ENCODE data around the gene TRIM13.
A peak's percentile ranks its signal among the peaks of the same experiment; 100 is the strongest.
"Not testable (repeated sequence)": the region's sequence is repeated elsewhere in the genome, so short reads cannot be mapped to it uniquely, and the experiment has no call there.

Gene TRIM13, protein sequence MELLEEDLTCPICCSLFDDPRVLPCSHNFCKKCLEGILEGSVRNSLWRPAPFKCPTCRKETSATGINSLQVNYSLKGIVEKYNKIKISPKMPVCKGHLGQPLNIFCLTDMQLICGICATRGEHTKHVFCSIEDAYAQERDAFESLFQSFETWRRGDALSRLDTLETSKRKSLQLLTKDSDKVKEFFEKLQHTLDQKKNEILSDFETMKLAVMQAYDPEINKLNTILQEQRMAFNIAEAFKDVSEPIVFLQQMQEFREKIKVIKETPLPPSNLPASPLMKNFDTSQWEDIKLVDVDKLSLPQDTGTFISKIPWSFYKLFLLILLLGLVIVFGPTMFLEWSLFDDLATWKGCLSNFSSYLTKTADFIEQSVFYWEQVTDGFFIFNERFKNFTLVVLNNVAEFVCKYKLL

DNA sequence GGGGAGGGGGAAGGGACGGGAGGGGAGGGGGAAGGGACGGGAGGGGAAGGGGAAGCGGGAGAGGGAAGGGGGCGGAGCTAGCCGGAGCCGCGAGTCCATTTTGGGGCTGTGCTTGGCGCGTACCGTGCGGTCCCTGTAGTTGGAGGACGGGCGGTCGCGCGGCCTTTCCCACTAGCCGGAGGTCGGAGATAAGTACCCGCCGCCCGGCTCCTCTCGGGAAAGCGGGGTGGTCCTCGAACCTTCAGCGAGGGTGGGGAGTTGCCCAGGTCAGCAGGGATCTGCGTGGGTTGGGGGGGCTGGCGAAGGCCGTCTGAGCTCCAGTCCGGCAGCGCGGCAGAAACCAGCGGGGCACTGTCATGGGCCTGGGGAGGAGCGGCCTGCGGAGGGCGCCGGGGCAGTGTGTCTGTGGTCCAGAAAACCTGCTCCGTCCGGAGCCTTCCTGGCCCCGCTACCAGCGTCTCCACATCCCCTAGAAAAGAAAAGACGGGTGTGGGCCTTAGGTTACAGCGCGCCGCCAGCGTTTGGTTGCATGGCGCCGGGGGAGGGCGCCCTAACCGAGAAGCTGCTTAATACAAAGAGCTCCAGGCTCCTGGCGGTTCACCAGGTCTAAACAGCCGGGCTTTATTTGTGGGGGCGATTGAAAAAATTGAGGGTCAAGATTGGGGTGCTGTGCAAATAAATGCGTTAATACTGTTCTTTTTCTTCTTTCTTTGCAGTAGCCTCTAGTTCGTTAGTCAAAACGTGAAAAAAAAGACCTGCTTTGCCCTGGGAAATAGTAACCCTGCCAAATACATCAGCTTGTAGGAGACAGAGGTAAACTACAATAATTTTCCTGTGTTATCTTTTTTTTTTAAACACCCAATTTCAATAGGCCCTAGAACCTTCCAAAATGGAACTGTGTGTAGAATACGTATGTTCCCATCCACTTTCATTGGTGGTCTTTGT, at the start of gene TRIM13:
Gene TRIM13, plus strand, starts transcription at position 92 of the 945 bp plus-strand sequence. CDS start 14,899 bp downstream, outside the sequence.
- peak; percentile 61 to 80 for DNase-seq

DNA sequence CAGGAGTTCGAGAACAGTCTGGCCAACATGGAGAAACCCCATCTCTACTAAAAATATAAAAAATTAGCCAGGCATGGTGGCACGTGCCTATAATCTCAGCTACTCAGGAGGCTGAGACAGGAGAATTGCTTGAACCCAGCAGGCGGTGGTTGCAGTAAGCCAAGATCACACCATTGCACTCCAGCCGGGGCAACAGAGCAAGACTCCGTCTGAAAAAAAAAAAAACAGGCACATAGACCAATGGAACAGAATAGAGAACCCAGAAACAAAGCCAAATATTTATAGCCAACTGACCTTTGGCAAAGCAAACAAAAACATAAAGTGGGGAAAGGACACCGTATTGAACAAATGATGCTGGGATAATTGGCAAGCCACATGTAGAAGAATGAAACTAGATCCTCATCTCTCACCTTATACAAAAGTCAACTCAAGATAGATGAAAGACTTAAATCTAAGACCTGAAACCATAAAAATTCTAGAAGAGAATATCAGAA, 48.0 kb upstream of the TRIM13 start:
- not testable (repeated sequence) for DNase-seq

DNA sequence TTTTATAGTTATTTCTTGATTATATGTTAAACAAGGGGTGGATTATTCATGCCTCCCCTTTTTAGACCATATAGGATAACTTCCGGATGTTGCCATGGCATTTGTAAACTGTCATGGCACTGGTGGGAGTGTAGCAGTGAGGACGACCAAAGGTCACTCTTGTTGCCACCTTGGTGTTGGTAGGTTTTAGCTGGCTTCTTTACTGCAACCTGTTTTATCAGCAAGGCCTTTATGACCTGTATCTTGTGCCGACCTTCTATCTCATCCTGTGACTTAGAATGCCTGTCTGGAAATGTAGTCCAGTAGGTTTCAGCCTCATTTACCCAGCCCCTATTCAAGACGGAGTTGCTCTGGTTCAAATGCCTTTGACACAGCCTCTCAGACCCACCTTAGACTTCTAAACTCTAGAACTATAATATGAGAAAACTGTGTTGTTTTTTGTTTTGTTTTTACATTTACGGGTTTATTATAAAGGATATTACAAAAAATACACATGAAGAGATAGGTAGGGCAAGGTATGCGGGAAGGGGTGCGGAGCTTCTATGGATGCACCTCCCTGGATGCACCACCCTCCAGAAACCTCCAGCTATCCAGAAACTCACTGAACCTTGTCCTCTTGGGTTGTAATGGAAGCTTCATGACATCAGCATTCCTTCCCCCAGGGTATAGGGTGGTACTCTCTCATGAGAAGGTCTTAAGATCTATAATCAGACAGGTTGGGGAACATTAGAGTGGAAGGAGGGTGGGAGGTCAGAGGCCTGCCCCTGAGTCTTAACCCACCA, 44.9 kb upstream of the TRIM13 start:
- no peak for DNase-seq

DNA sequence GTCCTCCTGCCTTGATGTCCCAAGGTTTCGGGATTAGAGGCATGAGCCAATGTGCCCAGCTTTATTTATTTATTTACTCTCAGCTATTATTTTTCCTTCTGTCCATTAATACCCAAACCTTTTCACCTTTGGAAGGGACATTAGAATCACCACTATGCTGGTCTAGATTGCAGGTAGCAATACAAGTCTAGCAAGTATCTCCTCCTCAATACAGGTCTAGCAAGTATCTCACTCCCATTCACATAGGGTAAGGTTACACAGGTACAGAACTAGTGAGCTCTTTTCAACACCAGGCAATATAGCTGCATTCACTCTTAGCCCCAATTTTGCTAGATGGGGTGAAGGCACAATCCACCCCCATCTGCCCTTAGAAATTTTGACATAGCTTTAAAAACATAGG, 43.3 kb upstream of the TRIM13 start:
- DNase-seq = no peak

DNA sequence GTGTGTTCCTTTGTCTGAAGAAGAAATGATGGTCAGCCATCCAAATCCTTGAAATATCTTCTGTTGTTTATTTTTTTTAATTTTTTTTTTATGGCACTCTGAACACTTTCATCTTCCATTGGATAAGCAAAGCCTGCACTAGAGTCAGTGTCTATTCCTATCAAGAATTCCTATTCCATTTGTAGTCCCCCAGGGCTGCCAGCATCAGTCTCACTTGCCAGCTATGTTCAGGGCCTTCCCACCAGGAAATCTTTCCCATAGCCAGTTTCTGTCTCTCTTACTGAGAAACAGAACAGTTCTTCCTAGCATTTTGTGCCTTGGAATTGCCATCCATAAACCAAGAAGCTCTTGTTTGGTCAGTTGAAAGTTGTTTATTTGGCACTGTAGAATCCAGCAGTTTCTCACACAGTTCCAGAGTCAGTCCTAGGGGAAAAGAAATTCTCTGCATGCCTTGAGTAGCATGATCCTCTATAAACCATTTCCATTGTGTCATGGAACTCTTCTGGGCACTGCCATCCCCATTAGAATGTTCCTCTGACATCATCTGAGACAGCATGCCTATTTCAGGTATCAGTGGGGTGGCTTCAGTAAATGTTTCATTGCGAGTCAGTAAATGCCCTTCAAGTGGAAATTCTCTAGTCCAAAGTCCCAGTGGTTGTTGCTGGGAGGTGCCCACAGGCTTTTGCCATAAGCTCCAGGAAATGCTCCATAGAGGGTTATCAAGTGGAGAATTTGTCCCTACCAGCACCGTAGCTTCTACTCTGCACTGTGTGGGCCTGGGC, 42.0 kb upstream of the TRIM13 start:
- DNase-seq = no peak

DNA sequence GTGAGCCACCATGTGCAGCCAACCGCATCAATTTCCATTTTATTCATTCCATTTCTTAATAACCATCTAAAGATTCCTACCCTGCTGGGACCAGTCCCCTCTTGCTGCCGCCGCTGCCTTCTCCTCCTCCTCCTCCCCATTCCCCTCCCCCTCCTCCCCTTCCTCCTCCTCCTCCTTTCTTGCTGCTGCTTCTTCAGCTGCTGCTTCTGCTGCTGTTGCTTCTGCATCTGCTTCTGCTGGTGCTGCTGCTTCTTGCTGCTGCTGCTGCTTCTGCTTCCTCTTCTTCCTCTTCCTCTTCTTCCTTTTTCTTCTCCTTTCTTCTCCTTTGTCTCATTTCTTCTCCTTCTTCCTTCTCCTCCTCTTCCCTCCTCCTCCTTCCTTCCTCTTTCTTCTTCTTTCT, 40.7 kb upstream of the TRIM13 start:
- no peak for DNase-seq

DNA sequence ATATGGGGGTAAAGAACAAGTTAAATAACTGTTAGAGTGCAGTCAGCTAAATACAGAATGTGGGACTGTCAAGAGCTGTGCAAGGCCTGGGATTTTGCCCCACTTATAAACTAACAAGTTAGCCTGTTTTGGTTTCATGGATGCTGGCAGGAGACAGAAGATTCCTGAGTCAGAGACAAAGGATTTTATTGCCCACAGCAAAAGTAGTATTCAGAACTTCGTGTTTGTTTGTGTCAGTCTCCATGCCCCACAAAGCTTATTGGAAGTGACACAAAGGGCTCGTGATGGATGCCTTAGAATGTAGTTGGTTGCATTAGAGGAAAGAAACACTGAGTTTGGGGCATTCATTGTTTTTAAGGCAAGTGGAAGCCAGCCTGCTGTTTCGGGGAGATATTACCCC, 38.5 kb upstream of the TRIM13 start:
- no peak for DNase-seq

DNA sequence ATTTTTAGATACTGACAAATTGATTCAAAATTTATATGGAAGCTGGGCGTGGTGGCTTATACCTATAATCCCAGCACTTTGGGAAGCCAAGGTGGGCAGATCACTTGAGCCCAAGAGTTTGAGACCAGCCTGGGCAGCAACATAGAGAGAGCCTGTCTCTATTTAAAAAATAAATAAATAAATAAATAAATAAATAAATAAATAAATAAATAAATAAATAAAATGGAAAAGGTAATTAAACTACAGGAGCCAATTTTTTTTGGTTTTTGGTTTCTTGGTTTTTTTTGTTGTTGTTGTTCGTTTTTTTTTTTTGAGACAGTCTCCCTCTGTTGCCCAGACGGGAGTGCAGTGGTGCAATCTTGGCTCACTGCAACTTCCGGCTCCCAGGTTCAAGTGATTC, 29.4 kb upstream of the TRIM13 start:
- no peak for DNase-seq

DNA sequence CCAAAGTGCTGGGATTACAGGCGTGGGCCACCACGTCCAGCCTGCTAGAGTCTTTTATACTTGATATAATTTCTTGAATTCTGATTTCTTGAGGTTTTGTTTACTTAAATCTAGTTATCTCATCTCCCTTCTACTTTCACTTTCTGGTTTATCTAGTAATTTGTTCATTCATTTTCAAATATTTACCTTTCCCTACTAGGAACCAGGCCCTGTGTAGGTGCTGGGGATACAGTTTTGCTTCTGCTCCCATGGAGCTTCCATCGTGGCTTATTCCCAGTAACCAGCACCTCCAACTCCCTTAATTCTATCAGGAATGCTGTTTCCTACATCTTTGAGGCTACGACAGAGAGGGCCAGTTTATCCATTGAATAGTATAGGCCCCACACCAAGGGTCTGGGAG, 24.1 kb upstream of the TRIM13 start:
- no peak for DNase-seq

DNA sequence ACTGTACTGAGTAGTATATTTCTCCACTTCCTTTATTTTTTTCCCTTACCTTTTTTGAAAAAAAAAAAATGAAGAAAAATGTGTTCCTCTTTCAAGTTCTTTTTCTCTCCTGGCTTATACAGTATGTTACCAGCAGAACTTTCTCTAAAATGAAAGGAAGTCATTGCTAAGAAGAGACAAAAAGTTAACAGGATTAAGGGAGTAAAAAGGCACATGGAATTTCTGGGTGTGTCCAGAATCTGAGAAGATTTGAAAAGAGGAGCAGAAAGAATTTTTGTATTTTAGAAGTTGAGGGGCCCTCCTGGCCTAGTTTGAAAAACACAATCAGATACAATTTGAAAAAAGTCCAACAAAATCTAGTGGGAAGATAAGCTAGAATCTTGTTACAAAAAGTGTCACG, 21.0 kb upstream of the TRIM13 start:
- DNase-seq = no peak

DNA sequence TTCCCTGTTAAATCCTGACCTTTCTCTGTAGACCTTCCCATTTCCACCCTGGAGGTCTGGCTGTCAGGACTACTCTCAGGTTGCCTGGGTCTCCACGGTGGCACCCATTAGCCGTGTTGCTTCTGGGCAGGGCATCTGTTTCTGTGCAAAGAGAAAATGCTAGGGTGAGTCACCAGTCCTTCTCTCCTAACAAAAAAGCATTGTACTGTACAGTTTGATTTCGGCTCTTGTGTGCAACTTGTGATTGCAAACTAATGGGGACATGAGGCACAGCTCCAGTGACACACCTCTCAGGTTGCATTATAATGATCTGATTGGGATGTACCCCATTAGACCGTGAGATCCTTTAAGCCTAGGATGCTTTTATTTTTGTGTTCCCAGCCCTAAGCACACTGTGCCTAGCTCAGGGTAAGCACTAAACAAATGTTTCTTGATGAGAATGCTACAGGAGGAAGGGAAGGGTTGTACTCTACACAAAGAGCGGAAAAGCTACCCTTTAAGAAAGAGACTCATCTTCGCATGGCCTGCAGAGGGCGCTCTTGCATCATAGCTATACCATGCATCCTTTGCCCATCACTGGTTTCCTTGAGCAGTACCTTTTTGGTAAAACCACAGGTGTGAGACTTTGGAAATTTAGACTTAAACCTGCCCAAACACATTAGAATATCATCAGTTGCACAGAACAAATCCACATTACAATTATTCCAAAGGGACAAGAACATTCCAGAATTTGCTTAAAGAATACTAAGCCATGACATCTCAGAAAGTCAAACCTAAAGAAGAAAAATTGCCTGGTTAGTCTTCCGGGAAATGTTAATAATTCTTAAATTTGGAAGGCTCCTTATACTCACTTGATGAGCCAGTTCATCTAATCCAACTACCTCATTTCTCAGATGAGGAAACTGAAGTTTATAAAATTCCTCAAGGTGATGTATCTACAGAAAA, 20.3 kb upstream of the TRIM13 start:
- DNase-seq = peak in 1 of 2 experiments; percentile 48

DNA sequence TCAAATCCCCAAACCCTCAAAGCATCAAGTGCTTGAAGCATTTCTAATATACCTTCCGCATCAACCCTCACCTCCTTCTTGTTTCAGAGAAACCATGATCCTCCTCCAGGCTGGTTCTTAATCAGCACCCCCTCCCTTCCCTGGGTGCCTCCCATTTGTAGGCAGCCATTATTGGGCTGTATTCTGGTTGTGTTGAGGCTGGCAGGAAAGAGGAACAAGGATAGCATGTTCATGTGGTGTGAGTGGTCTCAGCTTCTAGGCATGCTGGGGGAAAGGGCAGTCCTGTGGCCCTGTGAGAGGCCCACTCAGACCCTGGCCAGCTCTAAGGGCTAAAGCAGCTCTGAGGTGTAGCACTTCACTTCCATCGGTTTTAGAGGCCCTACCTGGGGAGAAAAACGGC, 18.9 kb upstream of the TRIM13 start:
- no peak for DNase-seq

DNA sequence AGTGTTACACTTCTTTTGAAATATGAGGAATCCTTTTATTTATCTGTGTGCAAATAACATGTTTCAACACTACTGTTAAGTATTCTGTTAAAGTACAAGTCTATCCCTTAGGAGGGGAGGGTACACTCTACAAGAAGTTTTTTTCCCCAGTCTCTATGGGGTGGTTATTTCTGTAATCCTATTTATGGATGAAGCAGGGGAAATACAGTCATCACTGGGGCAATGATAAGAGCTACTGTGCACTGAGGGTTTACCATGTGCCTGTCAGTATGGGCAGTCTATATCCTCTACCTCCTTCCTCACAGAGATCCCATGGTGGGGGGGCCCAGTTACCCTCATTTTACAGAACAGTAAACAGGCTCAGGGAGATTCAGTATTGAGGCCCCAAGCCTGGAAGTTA, 16.6 kb upstream of the TRIM13 start:
- DNase-seq = no peak

DNA sequence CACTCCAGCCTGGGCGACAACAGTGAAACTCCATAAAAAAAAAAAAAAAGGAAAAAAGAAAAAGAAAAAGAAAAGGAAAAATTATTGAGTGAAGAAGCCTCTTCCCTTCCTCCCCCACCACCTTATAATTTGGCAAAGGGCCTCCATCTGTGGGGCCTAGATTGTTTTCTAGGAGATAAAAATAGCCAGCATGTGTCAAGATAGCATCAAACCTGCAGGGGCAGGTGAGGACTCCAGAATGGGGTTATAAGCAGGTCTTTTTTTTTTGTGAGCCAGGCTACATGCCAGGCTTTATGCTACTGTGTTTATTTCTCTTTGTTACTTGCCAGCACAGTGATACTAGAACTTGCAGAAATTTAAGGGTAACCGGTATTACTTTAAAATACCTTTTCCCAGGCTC, 11.7 kb upstream of the TRIM13 start:
- no peak for DNase-seq

DNA sequence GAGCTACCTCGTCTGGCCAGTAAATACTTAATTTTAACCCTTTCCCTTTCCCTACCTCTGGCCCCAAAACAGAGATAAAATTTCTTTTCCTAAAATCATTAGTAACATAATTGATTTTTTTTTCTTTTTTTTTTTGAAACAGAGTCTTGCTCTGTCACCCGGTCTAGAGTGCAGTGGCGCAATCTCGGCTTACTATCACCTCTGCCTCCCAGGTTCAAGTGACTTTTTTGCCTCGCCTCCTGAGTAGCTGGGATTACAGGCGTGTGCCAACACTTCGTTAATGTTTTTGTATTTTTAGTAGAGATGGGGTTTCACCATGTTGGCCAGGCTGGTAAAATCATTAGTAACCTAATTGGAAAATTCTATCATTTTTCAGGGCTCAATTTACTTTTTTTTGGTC, 10.4 kb upstream of the TRIM13 start:
- no peak for DNase-seq

DNA sequence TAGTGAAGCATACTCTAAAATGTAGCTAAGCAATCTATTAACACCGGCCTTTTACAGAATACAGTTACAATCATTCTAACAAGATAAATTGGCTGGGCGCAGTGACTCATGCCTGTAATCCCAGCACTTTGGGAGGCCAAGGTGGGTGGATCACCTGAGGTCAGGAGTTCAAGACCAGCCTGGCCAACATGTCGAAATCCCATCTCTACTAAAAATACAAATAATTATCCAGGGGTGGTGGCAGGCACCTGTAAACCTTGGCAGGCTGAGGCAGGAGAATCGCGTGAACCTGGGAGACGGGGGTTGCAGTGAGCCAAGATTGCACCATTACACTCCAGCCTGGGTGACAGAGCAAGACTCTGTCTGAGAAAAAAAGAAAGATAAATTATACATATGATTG, 6.2 kb upstream of the TRIM13 start:
- DNase-seq = not testable (repeated sequence)

DNA sequence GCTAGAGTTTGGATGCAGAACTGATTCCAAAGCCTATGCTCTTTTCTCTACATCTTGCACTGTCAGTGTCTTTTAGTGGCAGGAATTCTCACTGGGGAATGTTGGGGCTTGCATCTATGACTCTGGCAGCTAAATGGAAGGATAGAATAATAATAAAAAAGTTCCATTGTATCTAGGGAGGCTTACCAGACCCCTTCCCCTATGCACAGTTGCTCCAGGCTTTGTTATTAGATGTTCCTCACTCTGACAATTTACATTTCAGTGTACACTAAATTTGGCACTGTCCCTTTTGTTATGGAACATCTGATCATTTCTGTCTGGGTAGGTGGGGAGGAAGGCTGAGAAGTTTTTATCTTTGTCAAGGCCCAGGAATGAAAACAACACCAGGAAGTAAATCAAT, 3.7 kb upstream of the TRIM13 start:
- no peak for DNase-seq

DNA sequence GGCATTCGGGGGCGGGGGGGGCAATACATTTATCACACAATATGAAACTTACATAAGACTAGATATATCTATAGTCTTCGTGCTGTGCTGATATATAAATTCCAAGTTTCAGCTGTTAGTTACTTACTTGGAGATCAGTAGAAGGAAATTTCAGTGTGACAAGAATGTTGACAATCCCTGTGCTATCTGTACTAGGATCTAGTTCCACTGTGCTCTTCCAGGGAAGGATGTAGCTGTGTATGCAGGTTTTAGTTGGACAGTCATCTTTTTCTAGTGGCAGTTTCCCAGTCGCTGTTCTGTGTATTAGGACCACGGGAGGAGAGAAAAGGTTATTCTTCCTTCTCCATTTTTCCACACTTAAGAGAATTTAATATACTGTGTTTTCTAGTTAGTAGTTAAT, 3.2 kb upstream of the TRIM13 start:
- no peak for DNase-seq

DNA sequence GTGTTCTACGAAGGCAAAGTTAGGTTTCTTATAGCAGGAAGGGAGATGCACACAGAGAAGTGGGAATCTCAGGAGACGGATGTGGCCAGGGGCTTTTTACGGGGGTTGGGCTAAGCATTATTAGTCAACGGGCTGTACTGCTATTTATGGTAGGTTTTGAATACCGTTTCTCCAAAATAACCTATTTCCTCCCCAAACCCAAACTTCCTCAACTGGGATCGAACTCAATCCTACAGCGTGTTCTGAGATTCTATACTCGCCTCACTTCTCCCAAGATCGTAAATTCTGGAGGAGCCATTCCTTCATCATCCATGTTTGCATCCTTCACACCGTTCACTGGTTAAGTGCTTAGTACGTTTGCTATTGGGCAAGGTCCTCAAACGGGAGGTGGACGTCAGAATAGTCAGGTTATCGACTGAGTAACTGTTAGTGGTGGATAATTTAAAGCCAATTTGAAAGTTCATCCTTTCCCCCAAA, 1.2 kb upstream of the TRIM13 start:
- no peak for DNase-seq

DNA sequence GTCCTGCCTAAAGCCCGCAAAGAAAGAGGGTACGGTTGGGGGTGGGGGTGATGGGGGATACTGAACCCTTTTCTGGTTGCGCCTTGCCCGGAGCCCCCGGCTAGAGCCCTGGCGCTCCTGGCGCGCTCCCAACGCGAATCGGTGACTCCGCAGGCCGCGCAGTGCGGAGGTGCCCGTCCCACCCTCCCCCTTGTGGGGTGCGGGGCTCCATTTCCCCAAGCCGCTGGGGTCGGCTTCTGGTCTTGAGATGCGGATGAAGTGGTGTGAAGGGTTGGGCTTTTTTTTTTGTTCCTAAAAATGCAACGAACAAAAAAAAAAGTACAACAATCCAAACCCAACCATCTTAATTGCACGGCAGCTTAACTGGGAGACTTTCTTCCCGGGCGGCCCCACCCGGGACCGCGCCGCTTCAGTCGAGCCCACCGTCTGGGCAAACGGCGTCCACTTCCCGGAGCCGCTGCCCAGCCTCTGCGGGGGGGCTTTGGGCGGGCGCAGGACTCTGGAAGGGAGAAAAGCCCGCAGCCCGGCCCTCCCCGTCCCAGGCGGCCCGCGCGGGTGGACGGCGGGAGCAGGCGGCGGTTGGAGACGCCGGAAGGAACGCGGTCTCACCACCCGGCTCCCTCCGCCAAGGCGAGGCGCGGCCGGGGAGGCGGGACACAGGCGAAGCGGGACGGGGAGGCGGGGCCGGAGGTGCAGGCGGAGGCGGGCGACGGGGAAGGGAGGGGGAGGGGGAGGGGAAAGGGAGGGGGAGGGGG, 504 bp upstream of the TRIM13 start:
- DNase-seq = peak; percentile 61 to 80
